Fibroblast of skin of scalp (primary cell): ENCODE data around the gene LMF1.

Source experiments
- DNase-seq: peaks from one replicate; pipeline ENCODE4 v3.0.0-alpha.2; 2013

LMF1 gene

DNA sequence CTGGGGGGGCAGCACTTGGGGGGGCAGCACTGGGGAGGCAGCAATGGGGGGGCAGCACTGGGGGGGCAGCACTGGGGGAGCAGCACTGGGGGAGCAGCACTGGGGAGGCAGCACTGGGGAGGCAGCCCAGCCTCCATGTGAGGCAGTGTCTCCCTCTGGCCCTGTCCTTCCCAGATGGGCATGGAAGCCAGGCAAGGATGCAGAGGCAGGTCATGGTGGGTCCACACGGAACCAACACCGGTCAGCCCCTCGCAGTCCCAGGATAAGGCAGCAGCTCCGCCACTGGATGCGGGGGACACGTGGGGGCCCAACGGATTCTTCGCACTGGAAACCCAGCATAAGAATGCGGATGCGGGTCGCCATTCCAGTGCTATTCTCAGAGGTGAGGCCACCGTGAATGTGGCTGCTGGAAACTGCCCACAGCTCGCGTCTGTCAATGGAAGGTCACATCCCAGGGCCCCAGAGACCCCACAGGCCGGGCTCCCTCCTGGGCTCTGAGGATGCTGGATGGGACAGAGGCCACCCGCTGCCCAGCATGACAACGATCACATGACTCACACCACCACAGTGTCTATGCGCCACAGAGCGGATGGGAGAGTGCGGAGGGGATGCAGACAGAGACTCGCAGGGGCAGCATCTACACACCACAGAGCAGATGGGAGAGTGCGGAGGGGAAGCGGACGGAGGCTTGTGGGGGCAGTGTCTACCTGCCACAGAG lies 59.0 kb downstream of the LMF1 start:
- DNase-seq, result no peak

DNA sequence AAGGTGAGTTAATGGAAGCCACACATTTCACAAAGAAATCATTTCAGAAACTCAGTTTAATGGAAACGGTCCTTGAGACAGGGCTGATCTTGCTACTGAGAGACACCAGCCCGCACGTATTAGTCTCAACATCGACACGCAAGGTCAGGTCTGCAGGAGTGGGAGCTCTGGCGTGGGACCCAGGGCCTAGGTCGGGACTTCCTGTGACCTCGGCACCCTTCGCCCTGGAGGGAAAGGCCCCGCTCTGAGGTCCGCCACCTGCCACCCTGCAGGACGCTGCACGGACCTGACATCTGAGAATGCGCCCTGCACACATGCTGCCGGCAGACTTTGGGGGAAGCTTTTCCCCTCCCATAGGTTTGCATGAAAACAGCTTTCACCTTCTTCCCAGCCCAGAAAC lies 59.7 kb downstream of the LMF1 start:
- DNase-seq, result no peak

DNA sequence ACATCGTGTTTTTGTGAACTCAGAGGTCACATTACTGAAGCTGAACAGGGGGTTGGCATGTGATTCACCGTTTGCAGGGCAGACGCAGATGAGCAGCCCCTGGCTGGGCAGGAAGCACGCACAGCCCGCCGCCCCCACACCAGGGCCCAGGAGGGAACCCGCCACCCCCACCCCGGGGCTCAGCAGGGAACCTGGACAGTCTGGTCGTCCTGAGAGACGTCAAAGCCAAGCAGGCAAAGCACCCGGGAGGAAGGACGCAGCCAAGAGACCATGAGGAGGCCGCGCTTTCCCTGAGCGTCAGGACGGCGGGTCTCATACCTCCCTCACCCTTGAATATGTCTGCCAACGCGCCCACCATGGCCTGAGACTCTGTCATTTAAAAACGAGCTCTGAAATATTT lies 60.6 kb downstream of the LMF1 start:
- DNase-seq, result no peak

DNA sequence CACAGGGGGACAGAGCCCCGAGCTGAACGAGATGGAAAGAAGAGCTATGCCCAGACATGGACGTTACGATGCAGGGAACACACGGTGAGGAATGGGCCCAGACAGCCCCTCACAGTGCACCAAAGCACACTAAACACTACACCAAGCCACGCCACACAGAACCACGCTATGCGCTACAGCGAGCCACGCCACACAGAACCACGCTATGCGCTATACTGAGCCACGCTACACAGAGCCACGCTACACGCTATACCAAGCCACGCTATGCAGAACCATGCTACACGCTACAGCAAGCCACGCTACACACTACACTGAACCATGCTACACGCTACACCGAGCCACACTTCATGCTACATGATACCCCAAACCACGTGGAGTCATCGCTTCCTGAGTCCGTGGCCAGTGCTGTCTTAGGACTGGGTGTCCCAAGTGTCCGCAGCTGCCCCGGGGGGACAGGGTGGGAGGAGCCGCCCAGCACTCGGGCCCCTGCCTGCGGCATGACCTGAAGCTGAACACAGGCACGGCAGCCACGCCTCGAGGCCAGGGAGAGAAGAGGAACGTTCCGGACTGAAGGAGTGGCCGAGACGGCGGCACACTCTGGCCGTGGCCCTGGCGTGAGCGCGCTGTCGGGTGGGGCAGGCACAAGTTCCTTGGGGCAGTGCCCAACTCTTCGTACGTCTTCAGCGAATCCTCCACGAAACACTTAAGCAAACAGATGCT lies 61.3 kb downstream of the LMF1 start:
- DNase-seq, result no peak

- no peak for DNase-seq
Measured at GRCh38 chr16:908526-909155, 62.1 kb downstream of the LMF1 start.

DNA sequence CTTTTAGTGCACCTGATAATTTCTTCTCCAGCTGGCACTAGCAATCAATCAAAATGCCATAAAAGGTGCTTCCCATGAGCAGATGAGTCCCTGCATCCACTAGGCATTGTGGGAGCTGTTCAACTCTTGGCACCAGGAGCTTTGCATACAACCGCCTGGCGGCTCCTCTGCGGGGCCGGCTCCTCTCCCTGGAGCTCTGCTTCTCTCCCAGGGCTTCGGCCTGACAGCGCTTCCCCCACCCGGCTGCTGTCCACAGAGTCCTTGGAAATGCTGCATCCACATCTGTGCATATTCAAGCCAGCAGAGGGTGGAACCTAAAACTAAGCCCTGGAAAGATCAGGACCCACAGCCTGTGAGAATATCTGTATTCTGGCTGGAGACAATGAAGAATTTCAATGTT lies 62.9 kb downstream of the LMF1 start:
- DNase-seq, result no peak

DNA sequence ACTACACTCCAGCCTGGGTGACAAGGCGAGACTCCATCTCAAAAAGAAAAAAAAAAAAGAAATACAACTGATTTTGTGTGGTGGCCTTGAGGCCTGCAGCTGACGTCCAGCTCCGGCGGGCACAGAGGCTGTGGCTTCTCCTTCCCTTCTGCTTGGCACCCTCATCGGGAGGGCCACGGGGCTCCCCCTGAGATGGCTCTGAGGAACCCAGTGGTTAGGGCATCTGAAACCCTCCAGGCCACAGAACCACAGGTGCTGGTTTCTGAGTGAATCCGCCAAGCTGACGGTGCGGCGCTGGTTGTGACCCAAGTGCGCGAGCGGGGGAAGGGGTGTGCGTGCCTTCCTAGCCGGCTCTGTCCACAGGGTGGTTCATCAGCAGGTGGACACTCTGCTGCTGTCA lies 63.4 kb downstream of the LMF1 start:
- no peak for DNase-seq

- DNase-seq, result no peak
Measured at GRCh38 chr16:906296-906695, 64.5 kb downstream of the LMF1 start.

- DNase-seq, result no peak
Measured at GRCh38 chr16:901715-902601, 68.8 kb downstream of the LMF1 start.

GRCh38 chr16:901149-901548 lies 69.6 kb downstream of the LMF1 start:
- DNase-seq, result no peak

- no peak for DNase-seq
Measured at GRCh38 chr16:900211-900610, 70.6 kb downstream of the LMF1 start.

GRCh38 chr16:899683-900060 lies 71.1 kb downstream of the LMF1 start:
- DNase-seq, result no peak

DNA sequence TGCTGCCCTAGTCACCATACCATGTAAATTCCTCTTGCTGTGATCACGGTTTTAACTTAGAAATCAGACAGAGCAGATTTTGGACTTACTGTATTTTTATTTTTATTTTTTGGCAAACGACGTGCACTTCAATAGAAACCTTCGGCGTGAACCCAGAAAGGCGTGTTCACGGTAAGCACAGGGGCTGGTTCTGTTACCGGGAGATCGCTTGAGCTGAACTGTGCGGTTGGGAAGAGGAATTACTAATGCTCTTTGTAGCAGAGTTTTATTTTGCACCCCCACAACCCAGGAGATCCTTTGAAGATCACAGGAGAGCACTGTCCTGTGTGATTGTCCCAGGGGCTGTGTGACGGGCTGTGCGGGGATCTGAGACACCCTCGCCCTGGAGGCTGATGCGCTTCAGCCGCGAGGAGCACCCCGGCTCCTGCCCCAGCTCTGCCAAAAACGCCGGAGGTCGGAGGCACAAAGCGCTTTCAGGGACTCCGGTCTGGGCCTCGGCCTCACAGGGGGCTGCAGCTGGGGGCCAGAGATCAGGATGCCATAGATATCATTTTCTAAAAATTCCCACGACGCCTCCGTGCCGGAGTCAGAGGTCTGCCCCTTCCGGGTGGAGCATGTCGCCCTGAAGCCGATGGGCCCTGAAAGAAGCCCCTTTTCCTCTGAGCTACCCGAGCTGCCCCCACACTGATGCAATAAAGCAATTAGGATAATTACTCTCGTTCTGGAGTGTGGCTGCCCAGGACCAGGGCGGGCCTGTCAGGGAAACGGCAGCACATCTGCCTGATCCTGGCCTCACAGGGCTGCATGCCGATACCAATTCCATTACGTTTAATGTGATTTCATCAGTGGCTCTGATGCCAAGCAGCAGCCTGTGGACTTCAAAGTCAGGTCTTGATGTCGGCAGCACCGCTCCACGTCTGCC lies 71.8 kb downstream of the LMF1 start:
- DNase-seq, result no peak

- DNase-seq, result no peak
Measured at GRCh38 chr16:898216-898615, 72.6 kb downstream of the LMF1 start.

DNA sequence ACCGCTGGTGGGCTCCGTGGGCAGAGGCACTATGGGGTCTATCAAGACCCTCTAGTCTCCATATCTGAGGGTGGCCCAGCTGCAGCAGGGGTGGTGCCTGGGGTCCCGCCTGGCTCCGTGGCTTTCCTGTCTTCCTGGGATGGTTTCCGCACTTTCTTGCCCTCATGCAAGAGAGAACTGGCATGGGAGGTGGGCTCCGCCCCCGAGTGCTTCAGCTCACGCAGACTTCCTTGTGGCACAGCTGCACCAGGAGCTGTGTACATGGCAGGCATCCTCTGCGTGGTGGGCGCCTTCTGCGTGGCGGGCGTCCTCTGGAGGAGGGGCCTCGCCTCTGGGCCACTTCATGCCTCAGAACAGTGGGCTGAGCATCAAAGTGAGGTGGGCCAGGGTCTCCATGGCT lies 73.1 kb downstream of the LMF1 start:
- DNase-seq, result no peak

GRCh38 chr16:897200-897543 lies 73.6 kb downstream of the LMF1 start:
- no peak for DNase-seq

DNA sequence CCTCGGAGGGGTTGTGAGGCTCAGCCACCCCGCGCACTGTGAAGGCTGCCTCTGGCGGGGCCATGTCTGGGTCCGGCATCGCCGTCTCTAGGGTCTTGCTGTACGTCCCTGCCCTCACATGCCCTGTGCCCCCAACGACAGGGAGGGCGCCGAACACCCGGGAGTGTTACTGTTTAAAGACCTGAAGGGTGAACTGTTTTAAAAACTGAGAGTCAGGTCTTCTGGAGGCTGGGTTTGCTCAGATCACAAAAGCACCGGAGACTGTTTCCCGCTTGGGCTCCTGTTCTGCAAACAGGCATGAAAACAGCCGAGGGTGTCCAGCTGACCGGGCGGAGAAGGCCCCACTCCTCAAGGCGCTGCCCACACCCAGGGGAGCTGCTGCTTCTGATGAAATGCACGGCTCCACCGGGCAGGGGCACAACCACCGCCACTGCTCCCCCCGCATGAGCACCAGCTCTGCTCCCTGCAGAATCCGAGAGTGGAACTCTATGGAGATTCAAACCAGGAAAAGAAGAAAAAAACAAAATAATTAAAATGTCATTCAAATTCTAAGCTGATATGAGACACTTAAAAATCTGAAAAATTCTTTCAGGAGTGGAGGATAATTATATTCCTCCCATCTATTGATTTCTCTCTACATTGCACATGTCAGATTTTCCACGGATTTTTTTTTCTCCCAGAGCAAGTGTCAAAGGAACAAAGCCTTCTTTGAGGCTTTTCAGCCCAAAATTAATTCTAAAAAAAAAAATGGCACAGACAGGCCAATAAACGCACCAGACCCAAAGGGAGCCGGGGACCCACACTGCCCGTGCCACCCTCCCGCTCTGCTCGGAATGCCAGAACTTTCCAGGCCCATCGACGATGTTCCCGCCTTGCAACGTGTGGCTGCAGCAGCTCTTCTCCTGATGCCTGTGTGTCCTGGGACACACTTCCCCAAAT lies 74.3 kb downstream of the LMF1 start:
- no peak for DNase-seq

GRCh38 chr16:895371-895770 lies 75.4 kb downstream of the LMF1 start:
- DNase-seq, result no peak

DNA sequence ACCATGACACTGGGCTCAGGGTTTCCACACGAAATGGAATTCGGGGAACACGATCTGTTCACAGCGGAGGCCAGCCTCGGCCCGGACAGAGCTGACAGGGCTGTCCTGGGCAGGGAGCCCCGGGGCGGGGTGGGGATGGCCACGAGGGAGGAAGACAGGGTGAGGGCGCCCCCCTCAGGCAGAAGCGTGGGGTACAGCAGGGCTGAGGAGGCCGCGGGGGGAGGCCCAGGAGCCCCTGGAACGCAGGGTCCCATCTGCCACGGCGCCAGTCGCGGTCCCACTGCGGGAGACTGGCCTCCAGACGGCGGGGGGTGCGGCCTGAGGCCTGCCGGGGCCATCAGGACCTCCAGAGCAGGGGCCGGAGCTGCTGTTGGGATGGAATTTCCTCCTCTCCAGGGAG lies 75.9 kb downstream of the LMF1 start:
- DNase-seq, result no peak

- DNase-seq, result no peak
Measured at GRCh38 chr16:894136-894535, 76.6 kb downstream of the LMF1 start.

DNA sequence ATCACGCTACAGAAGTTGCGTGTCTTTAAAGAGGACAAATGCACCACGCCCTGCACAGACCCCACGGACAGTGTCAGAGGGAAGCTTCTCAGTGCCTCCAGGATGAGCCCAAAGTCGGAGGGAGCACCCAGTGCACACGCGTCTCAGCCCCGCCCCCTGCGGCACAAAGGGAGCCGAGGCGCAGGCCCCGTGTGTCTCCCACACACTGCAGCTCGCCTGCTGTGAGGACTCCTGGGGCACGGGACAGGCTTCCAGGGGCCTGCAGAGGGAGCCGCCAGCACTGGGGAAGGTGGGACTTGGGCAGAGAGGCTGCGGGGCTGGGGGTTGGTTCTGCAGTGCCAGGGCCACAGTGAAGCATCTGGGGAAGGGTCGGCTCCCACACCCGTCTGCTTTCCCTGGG lies 77.4 kb downstream of the LMF1 start:
- no peak for DNase-seq
